Kidney glomerular epithelial cell (primary cell): ENCODE measurements around the gene IMPG2.

Experiments
- DNase-seq: peaks from one replicate; lab custom pipeline; 2025; lab: John Stamatoyannopoulos, UW

Gene IMPG2

DNA sequence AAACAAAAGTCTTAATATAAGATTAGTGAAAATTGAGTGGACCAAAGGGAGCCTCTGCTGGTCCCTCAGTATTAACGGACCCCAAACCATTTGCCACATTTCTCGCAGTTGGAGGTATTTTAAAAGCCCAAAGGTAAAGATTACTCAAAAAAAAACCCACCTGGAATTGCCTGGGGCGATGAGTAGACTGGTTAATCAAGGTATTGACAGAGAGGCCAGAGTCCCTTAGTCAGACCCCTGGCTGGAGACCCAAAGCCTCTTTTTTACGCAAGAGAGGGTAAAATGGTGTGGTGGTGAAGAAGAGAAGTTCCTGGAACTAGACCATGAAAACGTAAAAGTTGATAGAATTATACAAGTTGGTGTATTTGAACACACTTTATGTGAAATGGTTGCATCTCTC, 137.2 kb downstream of the IMPG2 start:
- no peak for DNase-seq

DNA sequence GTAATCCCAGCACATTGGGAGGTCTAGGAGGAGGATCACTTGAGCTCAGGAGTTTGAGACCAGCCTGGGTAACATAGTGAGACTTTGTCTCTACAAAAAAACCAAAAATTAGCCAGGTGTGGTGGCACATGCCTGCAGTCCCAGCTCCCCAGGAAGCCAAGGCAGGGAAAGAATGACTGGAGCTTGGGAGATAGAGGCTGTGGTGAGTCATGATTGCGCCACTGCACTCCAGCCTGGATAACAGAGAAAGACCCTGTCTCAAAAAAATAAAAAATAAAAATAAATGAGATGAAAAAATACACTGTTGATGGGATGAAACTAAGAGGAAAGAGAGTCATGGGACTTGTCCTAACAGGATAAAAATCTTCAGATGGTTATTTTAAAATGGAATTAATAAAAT, 137.6 kb downstream of the IMPG2 start:
- no peak for DNase-seq

DNA sequence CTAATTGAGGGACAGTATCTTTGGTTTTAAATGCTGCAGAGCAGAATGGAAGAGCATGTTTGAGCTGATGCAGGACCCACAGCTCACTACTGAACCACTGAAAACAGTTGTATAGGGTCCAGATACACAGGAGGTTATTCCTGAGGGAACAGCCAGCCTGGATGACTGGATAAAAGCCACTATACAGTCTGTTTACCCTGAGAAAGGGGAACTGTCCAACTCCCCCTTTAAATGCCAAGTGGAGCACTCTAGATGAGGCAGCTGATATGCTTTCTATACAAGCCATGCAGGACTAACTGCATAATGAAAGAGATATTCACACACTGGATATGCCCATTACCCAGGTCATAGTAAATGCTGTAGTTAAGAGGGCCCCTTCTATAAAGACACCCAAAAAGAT, 138.6 kb downstream of the IMPG2 start:
- no peak for DNase-seq

DNA sequence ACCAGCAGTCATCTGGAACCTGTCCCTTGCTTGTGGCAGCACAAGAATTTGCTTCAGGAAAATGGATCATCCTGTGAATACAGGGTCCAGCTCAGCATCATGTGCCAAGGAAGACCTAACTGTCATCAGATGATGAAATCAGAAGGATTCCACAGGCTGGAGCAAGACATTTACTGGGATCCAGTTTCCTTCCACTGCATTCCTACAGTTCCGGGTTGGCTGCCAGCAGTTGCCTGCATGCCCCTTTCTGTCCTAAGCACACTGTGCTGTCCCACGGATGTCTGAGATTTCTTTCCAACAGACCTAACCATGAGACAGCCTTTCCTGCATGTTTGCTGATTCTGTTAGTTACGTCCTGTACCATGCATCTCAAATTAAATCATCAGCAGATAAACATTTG, 140.7 kb downstream of the IMPG2 start:
- DNase-seq, result no peak

DNA sequence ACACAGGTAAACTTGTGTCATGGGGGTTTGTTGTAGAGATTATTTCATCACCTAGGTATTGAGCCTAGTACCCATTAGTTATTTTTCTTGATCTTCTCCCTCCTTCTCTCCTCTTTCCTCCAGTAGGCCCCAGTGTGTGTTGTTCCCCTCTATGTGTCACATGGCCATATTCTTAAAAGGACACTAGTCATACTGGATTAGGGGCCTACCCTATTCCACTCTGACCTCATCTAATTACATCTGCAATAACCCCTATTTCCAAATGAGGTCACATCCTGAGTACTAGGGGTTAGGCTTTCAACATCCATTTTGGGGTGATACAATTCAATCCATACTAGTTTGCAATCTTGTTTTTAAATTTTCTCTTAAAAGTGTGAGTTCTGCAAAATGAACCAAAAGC, 142.8 kb downstream of the IMPG2 start:
- DNase-seq, result no peak
